Effector memory CD8-positive, alpha-beta T cell (primary cell): ENCODE measurements around the gene PEX14.
"Not testable (repeated sequence)": the region's sequence is repeated elsewhere in the genome, so short reads cannot be mapped to it uniquely, and the experiment has no call there.

Experiments
- ATAC-seq: fragments of 150-1000 bp; cut with Tn5 transposase; replicated peaks from 2 replicates; pipeline ENCODE4 v1.10.0; 2021; ENCODE audit warnings: mild to moderate bottlenecking, moderate library complexity
- DNase-seq, 3 experiments: peaks; one replicate each; pipeline ENCODE4 v3.0.0; 2021
- H3K27ac Mint-ChIP-seq, 2 donors: one replicate each; pipeline ENCODE4 v1.8.0; 2022; ENCODE audit warnings: mild to moderate bottlenecking in 2 of 2, mixed read lengths in 2 of 2, moderate library complexity in 2 of 2
- H3K27me3 Mint-ChIP-seq, 2 donors: one replicate each; pipeline ENCODE4 v1.8.0; 2022; ENCODE audit warnings: mixed read lengths in 2 of 2
- H3K36me3 Mint-ChIP-seq: one replicate; pipeline ENCODE4 v1.8.0; 2022; ENCODE audit warnings: mild to moderate bottlenecking, moderate library complexity, mixed read lengths; ENCODE audit not compliant: insufficient read depth
- H3K4me1 Mint-ChIP-seq, 2 donors: one replicate each; pipeline ENCODE4 v1.8.0; 2022; ENCODE audit warnings: low read depth in 2 of 2, mixed read lengths in 2 of 2
- H3K4me3 Mint-ChIP-seq, 2 donors: one replicate each; pipeline ENCODE4 v1.8.0; 2022; ENCODE audit warnings: mild to moderate bottlenecking in 2 of 2, mixed read lengths in 2 of 2, moderate library complexity in 2 of 2
- H3K9me3 Mint-ChIP-seq, 2 donors: one replicate each; pipeline ENCODE4 v1.8.0; 2022; ENCODE audit warnings: mixed read lengths in 2 of 2

PEX14 gene

DNA sequence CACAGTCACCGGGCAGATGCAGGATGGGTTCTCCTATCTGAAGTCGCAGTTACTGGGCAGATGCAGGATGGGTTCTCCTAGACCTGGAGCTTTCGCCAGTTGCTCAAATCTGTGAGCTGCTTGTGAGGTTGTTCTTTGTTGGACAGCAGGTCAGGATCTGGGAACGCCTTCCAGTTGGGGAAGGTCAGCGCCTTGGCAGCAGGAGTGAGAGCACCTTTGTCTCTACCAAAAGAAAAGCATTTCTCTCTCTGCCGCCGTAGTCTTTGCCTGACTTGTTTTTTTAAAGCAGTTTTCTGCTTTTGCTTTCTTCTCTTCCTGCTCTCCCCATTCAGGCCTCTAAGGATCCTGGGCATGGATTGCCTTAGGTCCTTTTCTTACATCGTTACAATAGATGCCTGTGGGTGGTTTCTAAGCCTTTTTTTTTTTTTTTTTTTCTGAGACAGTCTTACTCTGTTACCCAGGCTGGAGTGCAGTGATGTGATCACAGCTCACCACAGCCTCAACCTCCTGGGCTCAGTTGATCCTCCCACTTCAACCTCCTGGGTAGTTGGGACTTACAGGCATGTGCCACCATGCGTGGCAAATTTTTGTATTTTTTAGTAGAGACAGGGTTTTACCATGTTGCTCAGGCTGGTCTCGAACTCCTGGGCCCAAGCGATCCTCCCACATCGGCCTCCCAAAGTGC, 15.7 kb downstream of the PEX14 start:
- no peak for DNase-seq
- Mint-ChIP-seq H3K4me1 (peaks cover 16 to 20% of the 10 kb centered on the region in 2 donors), H3K4me3 (no peak overlapping the region), H3K27me3 (no peaks in the 10 kb centered on the region), H3K27ac (no peak overlapping the region), H3K36me3 (peaks cover 18% of the 10 kb centered on the region), H3K9me3 (no peaks in the 10 kb centered on the region)
- no peak for ATAC-seq

- DNase-seq: no peak
- peaks cover 25% of the 10 kb centered on the region for H3K36me3 Mint-ChIP-seq
- H3K4me1 Mint-ChIP-seq: peaks cover 38 to 48% of the 10 kb centered on the region in 2 donors
- H3K4me3 Mint-ChIP-seq: peak overlapping the region; percentile 83 to 92
- no peaks in the 10 kb centered on the region for H3K27me3 Mint-ChIP-seq
- peak overlapping the region; percentile 90 to 95 for H3K27ac Mint-ChIP-seq
- no peak for ATAC-seq
- no peaks in the 10 kb centered on the region for H3K9me3 Mint-ChIP-seq
These were observed 19.6 kb downstream of the PEX14 start for GRCh38 chr1:10494418-10494753.

DNA sequence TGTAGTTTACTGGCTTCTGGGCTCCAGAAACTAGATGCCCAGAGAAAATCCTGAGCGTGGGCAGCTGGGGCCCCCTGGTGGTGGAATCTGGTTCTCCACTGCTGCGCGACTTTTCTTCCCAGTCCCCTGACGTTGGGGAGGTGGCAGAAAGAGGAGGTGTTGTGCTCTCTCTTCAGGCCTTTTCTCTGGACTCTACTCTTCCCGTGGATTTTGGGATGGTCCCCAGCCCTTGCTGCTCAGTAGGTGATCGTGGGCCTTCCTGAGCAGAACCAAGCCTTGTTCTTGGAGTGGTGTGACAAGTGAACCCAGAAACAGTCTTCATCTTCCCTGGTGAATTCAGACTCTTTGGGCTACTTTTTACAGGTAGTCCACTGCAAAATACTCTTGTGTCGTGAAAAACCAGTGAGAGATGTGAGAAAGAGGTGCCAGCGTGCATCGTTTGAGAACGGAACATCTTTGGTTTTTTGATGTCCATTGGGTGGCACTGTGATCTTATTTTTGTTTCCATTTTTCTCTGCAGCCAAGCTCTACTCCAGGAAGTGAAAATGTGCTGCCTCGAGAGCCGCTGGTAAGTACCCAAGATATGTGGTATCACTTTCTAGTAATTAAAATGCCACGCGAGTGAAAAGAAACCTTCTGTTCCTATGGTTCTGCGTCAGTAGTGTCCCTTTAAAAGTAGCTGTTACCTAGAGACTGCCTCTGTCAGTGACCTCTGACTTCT, 20.2 kb downstream of the PEX14 start:
- DNase-seq (peak; percentile 77 to 86 (median 78)), ATAC-seq (peak; percentile 74)
- Mint-ChIP-seq H3K27me3 (no peaks in the 10 kb centered on the region), H3K9me3 (no peaks in the 10 kb centered on the region), H3K4me3 (peak overlapping the region; percentile 83 to 92), H3K27ac (peak overlapping the region; percentile 90 to 95), H3K4me1 (peaks cover 38 to 44% of the 10 kb centered on the region in 2 donors), H3K36me3 (peaks cover 21% of the 10 kb centered on the region)

GRCh38 chr1:10495475-10495817, 20.7 kb downstream of the PEX14 start:
- peak overlapping the region; percentile 90 to 95 for H3K27ac Mint-ChIP-seq
- no peak for DNase-seq
- no peak for ATAC-seq
- H3K27me3 Mint-ChIP-seq: no peaks in the 10 kb centered on the region
- H3K4me1 Mint-ChIP-seq: peaks cover 38 to 43% of the 10 kb centered on the region in 2 donors
- H3K4me3 Mint-ChIP-seq: peak overlapping the region; percentile 83 to 92
- no peaks in the 10 kb centered on the region for H3K9me3 Mint-ChIP-seq
- peaks cover 22% of the 10 kb centered on the region for H3K36me3 Mint-ChIP-seq

GRCh38 chr1:10495952-10496351, 21.2 kb downstream of the PEX14 start:
- H3K36me3 Mint-ChIP-seq: peaks cover 25% of the 10 kb centered on the region
- peak overlapping the region; percentile 83 to 92 for H3K4me3 Mint-ChIP-seq
- DNase-seq (no peak), ATAC-seq (peak; percentile 14)
- no peaks in the 10 kb centered on the region for H3K9me3 Mint-ChIP-seq
- peak overlapping the region; percentile 90 to 95 for H3K27ac Mint-ChIP-seq
- no peaks in the 10 kb centered on the region for H3K27me3 Mint-ChIP-seq
- peaks cover 38 to 41% of the 10 kb centered on the region in 2 donors for H3K4me1 Mint-ChIP-seq

DNA sequence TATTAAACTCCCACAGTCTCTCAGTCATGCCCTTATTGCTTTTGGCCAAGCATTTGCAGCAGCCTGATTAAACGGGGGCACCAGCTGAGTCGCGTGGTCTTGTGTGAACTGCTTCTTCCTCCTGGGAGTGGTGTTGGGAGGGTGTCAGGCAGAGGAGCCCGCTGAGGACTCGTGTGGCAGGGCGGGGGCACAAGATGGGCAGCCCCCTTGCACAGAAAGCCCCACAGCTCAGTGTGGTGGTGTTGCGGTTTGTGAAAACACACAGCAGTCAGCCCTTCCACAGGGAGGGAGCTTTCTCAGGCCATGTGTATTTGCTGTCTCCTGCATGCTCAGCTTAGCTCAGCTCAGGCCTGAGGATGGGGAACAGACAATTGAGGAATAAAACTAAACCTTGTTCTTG, 22.4 kb downstream of the PEX14 start:
- DNase-seq (no peak), ATAC-seq (peak; percentile 36)
- H3K9me3 Mint-ChIP-seq: no peaks in the 10 kb centered on the region

DNA sequence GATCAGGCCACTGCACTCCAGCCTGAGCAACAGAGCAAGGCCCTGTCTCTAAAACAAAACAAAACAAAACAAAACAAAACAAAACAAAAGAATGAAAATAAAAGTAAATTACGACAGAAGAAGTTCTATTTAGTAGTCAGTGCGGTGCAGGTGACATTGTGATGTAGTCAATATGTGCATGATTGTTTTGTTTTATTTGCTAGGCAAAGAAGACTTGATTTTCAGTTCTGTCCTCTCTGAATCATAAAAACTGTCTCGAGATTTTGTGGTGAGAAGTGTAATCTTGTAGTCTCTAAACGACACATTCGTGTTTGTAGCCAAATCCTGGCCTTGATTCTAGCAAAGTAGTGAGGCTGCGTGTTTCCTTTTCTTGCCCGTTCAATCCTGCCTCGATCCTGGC, 23.5 kb downstream of the PEX14 start:
- peak overlapping the region; percentile 77 to 90 for H3K27ac Mint-ChIP-seq
- no peaks in the 10 kb centered on the region for H3K9me3 Mint-ChIP-seq
- H3K36me3 Mint-ChIP-seq: peaks cover 22% of the 10 kb centered on the region
- H3K4me1 Mint-ChIP-seq: peaks cover 38 to 41% of the 10 kb centered on the region in 2 donors
- DNase-seq: no peak
- H3K4me3 Mint-ChIP-seq: peak overlapping the region; percentile 59 to 64
- H3K27me3 Mint-ChIP-seq: no peaks in the 10 kb centered on the region
- ATAC-seq: peak; percentile 23

More for the DNA sequence above, 22.4 kb downstream of the PEX14 start:
- Mint-ChIP-seq H3K27me3 (no peaks in the 10 kb centered on the region), H3K4me1 (peaks cover 38 to 41% of the 10 kb centered on the region in 2 donors), H3K36me3 (peaks cover 25% of the 10 kb centered on the region), H3K27ac (peak overlapping the region; percentile 64 to 90), H3K4me3 (peak overlapping the region; percentile 33 to 92)

DNA sequence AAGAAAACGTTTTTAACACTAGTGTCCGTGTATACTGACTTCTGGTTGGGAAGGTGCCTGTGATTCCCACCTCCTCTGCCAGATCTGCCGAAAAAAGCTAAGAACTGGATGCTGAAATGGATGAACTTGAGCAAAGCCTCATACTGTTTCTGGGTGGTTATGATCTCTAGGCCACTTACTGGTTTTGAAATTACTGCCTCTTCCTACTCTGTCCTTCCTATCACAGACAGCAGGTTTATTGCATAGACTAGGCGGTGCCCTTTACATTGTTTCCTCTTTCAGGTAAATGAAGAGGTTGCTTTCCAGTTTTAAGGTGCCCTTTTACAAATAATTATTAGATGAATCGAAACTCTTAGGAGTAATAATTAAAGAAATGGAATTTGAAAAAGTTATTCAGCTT, 27.5 kb downstream of the PEX14 start:
- ATAC-seq: no peak

DNA sequence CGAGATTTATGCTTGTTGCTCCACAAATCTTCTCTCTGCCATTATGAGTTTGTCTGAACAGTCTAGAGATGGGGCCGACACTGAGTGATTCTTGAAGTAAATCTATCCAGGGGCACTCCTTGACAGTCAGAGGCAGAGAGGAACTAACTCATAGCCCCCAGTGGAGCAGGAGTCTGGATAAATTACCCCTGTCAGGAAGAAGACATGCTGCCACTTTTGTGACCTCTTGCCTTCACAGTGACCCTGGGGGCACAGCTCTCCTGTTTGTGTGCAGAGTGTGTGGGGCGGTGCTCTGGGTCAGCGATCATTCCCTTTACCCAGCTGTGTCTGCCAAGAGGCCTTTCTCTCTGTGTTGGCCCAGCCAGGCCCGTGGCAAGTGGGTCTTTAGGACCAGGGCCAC, 29.5 kb downstream of the PEX14 start:
- H3K36me3 Mint-ChIP-seq: peaks cover 11% of the 10 kb centered on the region
- peak overlapping the region; percentile 49 to 58 for H3K27ac Mint-ChIP-seq
- ATAC-seq (no peak), DNase-seq (no peak)
- H3K27me3 Mint-ChIP-seq: no peaks in the 10 kb centered on the region
- no peak overlapping the region for H3K4me3 Mint-ChIP-seq
- H3K4me1 Mint-ChIP-seq: peaks cover 8 to 10% of the 10 kb centered on the region in 2 donors
- no peaks in the 10 kb centered on the region for H3K9me3 Mint-ChIP-seq

More for the DNA sequence above, 27.5 kb downstream of the PEX14 start:
- no peaks in the 10 kb centered on the region for H3K27me3 Mint-ChIP-seq
- DNase-seq: no peak
- no peak overlapping the region for H3K4me3 Mint-ChIP-seq
- H3K36me3 Mint-ChIP-seq: peaks cover 14% of the 10 kb centered on the region
- H3K27ac Mint-ChIP-seq: peak overlapping the region in 1 of 2 donors; percentile 60
- peaks cover 14 to 22% of the 10 kb centered on the region in 2 donors for H3K4me1 Mint-ChIP-seq
- no peaks in the 10 kb centered on the region for H3K9me3 Mint-ChIP-seq

GRCh38 chr1:10506046-10506676, 31.4 kb downstream of the PEX14 start:
- H3K4me1 Mint-ChIP-seq: peaks cover 22 to 24% of the 10 kb centered on the region in 2 donors

DNA sequence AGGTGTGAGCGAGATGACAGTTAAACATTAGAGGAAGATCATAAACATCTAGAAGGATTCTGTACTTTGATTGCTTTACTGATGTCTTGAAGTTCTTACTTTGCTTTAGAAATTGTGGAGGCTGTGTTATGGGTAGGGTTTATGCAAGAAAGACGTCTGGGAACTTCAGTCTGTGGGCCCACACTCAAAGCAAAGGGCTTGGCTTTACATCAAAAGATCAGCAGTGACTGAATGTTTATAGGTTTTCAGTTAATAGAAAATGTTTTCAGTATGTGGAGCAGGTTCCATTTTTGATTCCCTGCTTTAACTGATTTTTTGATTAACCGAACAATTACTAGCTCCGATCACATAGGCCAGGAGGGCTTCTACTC, 31.9 kb downstream of the PEX14 start:
- Mint-ChIP-seq H3K4me1 (peaks cover 27 to 29% of the 10 kb centered on the region in 2 donors), H3K27ac (peak overlapping the region in 1 of 2 donors; percentile 57), H3K27me3 (no peaks in the 10 kb centered on the region), H3K9me3 (no peaks in the 10 kb centered on the region), H3K36me3 (peaks cover 12% of the 10 kb centered on the region), H3K4me3 (no peak overlapping the region)
- no peak for ATAC-seq
- DNase-seq: no peak

More at GRCh38 chr1:10506046-10506676, 31.4 kb downstream of the PEX14 start:
- H3K9me3 Mint-ChIP-seq, DNase-seq, H3K27me3 Mint-ChIP-seq, H3K4me3 Mint-ChIP-seq, ATAC-seq: not testable (repeated sequence)
- peaks cover 12% of the 10 kb centered on the region for H3K36me3 Mint-ChIP-seq
- H3K27ac Mint-ChIP-seq: peak overlapping the region in 1 of 2 donors; percentile 57

DNA sequence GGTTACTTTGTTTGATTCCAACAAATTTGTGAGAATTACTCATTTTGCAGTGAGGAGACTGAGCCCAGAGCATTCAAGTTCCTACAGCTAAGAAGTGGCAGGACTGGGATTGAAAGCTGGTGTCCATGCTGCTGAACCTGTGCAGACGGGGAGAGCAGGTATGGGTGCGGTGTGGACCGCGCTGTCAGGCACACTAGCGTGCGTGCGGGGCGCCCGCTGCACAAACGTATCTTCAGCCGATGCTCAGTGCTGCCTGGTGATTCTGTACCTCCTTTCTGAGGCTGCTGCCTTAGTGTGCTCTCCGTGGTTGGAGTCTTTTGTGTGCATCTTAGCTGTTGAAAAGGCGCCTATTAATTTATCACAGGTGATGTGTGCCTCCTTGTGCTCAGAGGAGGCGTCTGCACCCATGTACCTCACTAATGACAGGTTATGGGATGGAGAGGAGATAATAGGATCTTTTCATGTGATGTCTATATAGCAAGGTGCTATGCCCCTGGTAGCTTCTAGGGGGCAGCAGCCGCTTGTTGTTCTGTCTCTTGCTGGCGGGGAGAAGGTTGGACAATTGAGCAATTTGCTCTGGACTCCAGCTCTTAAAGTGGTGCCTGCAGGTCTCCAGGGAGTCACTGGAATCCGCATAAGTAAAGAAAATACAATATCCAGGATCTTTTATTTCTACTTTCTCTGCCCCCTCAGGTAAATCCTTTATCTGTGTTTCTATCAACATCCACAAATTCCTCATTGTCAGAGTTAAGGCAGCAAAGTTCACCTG, 32.5 kb downstream of the PEX14 start:
- Mint-ChIP-seq H3K4me1 (peaks cover 32% of the 10 kb centered on the region in 2 donors), H3K4me3 (no peak overlapping the region), H3K9me3 (no peaks in the 10 kb centered on the region), H3K27ac (peak overlapping the region; percentile 20 to 69), H3K36me3 (peaks cover 17% of the 10 kb centered on the region), H3K27me3 (no peaks in the 10 kb centered on the region)
- peak; percentile 46 for ATAC-seq
- DNase-seq: peak; percentile 33 to 47 (median 40)

GRCh38 chr1:10508511-10508951, 33.8 kb downstream of the PEX14 start:
- Mint-ChIP-seq H3K27me3 (no peaks in the 10 kb centered on the region), H3K9me3 (no peaks in the 10 kb centered on the region), H3K4me3 (no peak overlapping the region), H3K4me1 (peaks cover 41 to 42% of the 10 kb centered on the region in 2 donors), H3K36me3 (peaks cover 23% of the 10 kb centered on the region), H3K27ac (peak overlapping the region; percentile 20 to 67)
- ATAC-seq (no peak), DNase-seq (no peak)
